GM19023 (cell line): ENCODE results near the gene CTNNA2.
"Not testable (repeated sequence)": the region's sequence is repeated elsewhere in the genome, so short reads cannot be mapped to it uniquely, and the experiment has no call there.

ENCODE experiments used
- ATAC-seq: cut with Tn5 transposase; IDR thresholded peaks from one replicate; pipeline ENCODE4 v1.9.1; 2021; ENCODE audit warnings: mild to moderate bottlenecking, moderate library complexity; ENCODE audit not compliant: unreplicated experiment

The CTNNA2 gene

DNA sequence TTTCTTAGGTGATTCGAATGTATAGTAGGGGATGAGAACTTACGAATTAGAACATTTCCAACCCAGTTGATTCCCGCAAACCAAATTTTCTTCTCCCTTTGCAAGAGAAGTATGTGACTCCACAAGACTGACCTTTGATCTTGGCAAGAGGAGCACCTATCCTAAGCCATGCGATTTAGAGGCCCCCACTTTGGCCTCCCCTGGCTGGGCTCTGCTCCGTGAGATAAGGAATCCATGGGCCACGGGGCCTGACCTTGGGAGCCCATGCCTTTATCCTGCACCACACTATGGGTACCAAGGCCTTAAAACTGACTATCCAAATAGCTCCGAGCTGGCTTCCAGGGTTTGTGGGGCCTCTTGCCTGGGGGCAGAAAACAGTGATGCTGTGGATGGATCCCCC is 656.0 kb downstream of the CTNNA2 start:
- ATAC-seq: no peak

GRCh38 chr2:80169811-80170594 is 657.2 kb downstream of the CTNNA2 start:
- no peak for ATAC-seq

DNA sequence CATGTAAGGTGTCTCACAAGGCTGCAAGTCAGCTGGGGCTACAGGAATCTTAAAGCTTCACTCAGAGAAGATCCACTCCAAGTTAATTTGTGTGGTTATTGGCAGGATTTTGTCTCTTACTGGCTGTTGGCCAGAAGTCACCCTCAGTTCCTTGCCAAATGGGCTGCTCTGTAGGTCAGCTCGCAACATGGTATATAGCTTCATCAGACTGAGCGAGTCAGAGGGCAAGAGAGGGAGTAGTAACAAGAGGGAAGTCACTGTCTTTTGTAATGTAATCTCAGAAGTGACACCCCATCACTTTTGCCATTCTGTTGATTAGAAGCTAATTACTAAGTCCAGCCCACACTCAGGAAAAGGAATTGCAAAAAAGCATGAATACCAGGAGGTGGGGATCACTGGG is 672.2 kb downstream of the CTNNA2 start:
- no peak for ATAC-seq

DNA sequence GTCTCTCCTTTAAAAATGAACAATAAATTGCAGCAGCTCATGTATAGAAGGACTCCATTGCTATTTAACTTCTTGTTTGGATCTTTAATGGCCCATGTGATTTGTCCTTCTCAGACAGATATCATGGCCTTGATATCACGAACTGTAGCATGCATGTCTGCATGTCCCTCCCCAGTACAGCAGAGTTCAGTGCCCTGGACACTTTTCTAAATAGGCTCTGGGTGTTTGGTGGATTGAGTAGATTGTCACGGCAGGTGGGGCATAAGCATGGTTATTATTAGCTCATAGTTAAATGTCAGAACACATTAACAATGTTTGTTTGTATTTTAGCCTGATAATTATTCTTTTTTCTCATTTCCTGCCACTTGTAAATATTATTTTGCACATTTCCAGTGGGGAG is 673.4 kb downstream of the CTNNA2 start:
- ATAC-seq: no peak

GRCh38 chr2:80187156-80187555 is 674.3 kb downstream of the CTNNA2 start:
- ATAC-seq: no peak

- ATAC-seq: no peak
Measured at GRCh38 chr2:80190166-80190565, 677.3 kb downstream of the CTNNA2 start.

DNA sequence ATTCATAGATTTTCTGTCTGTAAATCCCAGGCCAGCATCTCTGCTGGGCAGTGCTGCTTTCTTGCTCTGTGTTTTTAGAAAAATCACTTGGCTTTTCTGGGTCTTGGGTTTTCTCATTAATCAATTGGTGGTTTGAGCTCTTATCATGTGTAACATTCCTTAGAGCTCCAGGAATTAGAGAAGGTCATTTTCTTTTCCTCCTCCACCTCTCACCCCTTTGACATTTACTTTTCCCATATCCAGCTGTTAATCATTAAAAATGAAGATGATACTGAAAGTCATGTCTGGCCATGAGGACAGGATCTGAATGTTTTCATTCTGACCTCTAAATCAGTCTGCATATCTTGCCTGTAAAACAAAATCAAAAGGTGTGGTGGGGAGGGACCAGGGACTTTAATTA is 680.7 kb downstream of the CTNNA2 start:
- no peak for ATAC-seq

DNA sequence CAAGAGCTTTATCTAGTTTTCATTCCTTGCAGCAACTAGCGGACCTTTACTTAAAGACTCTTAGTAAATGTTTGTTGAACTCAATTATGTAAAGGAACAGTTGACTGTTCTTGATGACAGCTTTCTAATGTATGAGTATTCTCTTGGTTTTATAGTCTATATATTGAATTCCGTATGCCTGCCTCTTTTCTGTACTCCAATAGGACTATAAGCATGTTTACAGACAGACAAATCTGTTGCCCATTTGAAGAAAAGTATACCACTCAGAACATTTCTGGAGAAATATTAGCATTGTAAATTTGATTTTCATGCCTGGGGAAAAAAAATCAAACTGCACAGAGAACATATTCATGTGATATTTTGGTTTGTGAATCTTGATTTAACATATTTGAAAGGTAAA is 682.2 kb downstream of the CTNNA2 start:
- no peak for ATAC-seq

DNA sequence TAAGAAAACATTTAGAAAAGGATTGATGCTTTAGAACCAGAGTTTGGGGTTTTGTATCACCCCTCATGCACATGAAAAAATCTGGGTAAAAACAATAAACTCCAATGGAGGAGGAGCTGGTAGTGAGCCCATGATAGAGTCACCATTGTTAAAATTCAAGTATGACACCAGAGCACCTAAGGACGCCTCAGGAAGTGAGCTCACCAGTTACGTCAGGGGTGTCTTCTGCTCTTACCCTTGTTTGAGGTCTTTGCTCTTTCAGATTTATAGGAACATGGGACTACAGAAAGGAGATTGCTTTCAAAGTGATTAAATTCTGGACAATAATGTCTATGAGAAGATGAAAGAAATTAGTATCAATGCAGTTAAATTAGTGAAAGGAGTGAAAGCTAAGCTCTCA is 685.2 kb downstream of the CTNNA2 start:
- no peak for ATAC-seq

DNA sequence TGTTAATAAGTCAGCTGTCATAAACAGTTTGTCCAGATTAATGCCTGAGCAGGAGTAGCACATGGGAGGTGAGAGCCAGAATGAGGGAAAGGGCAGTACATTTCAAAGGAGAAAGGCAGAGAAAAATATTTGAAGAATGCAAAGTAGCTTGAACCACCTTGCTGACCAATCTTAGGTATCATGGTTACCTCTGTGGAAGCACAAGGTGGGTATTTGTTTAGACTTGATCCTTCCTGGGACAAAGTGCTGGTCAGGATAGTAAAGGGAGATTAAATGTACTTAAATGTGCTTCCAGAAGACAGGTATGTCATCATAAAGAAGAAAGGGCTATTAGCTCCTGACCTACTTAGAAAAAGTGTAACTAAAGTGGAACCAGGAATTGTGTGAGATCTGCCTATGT is 686.7 kb downstream of the CTNNA2 start:
- ATAC-seq: no peak

DNA sequence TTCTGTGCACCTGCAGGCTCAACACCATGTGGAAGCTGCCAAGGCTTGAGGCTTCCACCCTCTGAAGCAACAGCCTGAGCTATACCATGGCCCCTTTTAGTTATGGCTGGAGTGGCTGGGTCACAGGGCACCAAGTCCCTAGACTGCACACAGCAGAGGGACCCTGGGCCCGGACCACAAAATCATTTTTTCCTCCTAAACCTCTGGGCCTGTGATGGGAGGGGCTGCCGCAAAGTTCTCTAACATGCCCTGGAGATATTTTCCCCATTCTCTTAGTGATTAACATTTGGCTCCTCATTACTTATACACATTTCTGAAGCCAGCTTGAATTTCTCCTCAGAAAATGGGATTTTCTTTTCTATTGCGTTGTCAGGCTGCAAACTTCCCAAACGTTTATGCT is 691.1 kb downstream of the CTNNA2 start:
- ATAC-seq: not testable (repeated sequence)

- no peak for ATAC-seq
Measured at GRCh38 chr2:80205498-80205897, 692.6 kb downstream of the CTNNA2 start.

DNA sequence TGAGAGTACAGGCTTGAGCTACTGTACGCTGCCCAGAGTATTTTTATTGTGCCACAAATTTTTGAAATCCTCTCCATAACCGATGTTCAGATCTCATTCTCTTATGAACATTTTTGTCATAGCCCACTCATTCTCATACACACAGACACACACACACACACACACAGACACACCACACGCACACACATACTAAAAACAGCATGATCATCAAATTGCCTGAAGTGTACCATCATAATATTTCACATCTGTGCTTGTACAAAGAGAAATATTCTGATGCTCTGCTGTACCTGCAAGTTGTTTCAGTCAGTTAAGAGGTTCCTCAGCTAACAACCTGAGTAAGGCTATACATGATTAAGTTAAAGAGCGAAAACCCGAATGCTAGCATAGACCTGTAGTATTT is 696.6 kb downstream of the CTNNA2 start:
- ATAC-seq: no peak

DNA sequence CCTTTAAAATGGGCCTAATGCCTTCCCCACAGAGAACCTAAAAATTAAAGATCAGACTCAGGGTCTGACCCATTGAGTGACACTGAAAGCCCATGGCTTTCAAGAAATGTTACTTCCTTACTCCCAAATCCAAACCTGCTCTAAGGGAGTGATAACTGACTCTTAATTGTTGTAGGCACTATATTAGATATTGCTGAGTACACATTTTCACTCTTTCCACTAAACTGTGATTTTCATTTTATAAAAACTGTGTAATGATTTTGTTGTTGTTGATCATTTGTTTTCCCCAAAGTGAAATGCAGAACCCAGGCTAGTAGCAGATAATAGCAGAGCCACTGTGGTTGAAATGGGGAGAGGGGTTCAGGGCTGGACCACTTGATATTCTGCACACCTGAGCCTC is 704.6 kb downstream of the CTNNA2 start:
- no peak for ATAC-seq

GRCh38 chr2:80222644-80223043 is 709.8 kb downstream of the CTNNA2 start:
- no peak for ATAC-seq

- no peak for ATAC-seq
Measured at GRCh38 chr2:80231421-80231820, 718.6 kb downstream of the CTNNA2 start.

GRCh38 chr2:80233333-80233732 is 720.5 kb downstream of the CTNNA2 start:
- no peak for ATAC-seq

GRCh38 chr2:80238692-80239469 is 726.0 kb downstream of the CTNNA2 start:
- ATAC-seq: no peak

GRCh38 chr2:80242355-80242910 is 729.6 kb downstream of the CTNNA2 start:
- ATAC-seq: no peak

DNA sequence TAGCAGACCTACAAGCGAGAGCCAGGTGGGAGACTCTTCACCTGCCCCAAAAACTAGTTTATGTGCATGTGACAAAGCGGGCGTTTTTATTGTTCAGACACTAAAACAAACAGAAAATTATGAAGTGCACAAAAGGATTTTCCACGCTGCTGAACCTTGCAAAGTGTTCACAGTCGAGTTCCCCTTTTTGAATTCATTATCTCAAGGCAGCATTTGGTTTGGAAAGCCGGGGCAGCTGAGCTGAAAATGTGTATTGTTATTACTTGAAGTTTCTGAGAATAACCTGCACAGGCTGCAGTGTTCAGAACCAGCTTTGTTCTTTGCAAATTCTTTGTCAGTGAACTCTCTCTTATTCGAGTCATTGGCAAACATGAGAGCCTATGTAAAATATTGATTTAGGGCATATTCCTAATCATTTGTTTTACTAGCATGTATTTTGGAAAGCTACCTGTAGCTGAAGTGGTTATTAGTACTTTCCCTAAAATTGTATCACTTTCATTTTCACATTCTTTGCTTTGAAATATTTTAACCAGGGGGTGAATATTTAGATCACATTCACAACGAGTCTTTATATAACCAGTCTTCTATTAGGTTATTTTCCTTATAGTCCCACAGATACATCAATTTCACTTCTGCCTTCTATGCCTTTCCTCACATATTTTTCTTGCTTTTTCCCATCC is 732.2 kb downstream of the CTNNA2 start:
- ATAC-seq: no peak

- no peak for ATAC-seq
Measured at GRCh38 chr2:80246534-80246933, 733.7 kb downstream of the CTNNA2 start.
